WI38 (cell line): Measurements from ENCODE around the gene VEGFC.

ENCODE experiments used
- H3K4me3 ChIP-seq: 2 replicates; pipeline ENCODE4 v1.5.1; 2011; ENCODE audit warnings: low read depth, mild to moderate bottlenecking, control low read depth, low read length
- CTCF ChIP-seq: IDR thresholded peaks from 2 replicates; pipeline ENCODE4 v1.5.1; 2012; ENCODE audit warnings: low read depth, mild to moderate bottlenecking, control low read depth, low read length

Gene VEGFC

GRCh38 chr4:176833400-176834175 lies 40.9 kb upstream of the VEGFC start:
- H3K4me3 ChIP-seq, result no peak overlapping the region
- TF ChIP-seq CTCF, result no peak

GRCh38 chr4:176830971-176831370 lies 38.2 kb upstream of the VEGFC start:
- no peak overlapping the region for H3K4me3 ChIP-seq
- no peak for TF ChIP-seq CTCF

GRCh38 chr4:176825586-176825985 lies 32.9 kb upstream of the VEGFC start:
- H3K4me3 ChIP-seq, result no peak overlapping the region
- TF ChIP-seq CTCF, result no peak

GRCh38 chr4:176824645-176825366 lies 32.1 kb upstream of the VEGFC start:
- H3K4me3 ChIP-seq, result no peak overlapping the region
- no peak for TF ChIP-seq CTCF

GRCh38 chr4:176818531-176818930 lies 25.8 kb upstream of the VEGFC start:
- no peak for TF ChIP-seq CTCF
- H3K4me3 ChIP-seq, result no peak overlapping the region

- no peak for TF ChIP-seq CTCF
- no peak overlapping the region for H3K4me3 ChIP-seq
Measured at GRCh38 chr4:176817204-176817603, 24.5 kb upstream of the VEGFC start.

GRCh38 chr4:176814770-176815169 lies 22.0 kb upstream of the VEGFC start:
- H3K4me3 ChIP-seq, result no peak overlapping the region
- TF ChIP-seq CTCF, result no peak
